GM18526 (cell line): ENCODE measurements around the gene TNFRSF19.

Experiments used
- POLR2A ChIP-seq: IDR thresholded peaks from 3 replicates; pipeline ENCODE4 v1.6.1; 2011; ENCODE audit not compliant: insufficient read length; ENCODE audit errors: extremely low read depth

Gene TNFRSF19

DNA sequence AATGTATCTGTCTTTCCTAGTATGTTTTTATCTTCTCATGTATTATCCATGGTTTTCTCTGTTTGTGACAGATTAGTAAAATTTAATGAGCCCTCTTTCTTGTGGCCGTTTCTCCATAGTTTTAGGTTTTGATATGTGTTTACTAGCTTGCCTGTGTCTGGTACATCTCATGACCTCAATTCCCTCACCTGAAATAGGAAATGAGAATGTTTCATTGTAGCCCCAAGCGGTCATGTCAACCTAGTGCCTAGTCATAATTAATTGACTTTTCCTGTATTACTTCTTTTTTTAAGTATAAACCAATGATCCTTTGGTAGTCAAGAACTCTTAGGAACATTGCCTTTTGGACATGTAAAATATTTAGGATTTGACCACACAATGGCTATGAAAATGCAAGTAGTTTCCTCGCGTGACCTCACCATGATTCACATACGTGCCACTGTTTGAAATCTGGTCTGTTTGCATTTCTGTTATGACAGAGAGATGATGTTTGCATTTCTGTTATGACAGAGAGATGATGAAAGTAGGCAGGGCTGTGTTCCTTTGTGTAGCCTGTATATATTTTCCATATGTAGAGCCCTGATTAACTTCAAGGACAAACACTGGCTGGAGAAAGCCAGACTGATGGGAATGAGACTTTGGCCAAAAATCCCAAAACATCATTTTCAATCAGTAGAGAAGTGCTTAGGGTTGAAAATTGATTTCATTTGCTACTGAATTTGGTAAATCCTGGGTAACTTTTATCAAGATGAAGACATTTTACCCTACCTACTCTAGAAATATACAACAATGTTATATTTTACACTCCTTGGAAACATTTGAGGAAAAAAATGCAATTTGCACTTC, 104.8 kb downstream of the TNFRSF19 start:
- TF ChIP-seq POLR2A, result no peak

DNA sequence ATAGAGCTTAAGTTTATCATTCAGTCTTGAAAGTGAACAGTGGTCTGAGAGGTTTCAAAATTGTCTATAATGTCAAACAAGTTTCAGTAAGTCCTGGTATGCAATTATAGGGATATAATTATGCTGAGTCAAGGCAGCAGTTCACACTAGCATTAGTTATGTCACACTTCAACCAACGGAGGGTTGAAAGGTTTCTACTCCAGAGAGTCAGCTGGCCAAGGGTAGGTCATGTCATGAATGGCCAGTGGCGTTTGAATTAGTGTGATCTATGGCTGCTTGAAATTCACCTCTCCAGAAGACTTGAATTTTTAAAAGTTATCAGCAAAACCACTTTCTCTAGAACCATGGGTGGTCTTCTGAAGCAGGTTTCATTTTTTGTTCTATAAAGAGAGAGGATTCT, 108.6 kb downstream of the TNFRSF19 start:
- TF ChIP-seq POLR2A, result no peak

GRCh38 chr13:23679220-23679619, 109.0 kb downstream of the TNFRSF19 start:
- no peak for TF ChIP-seq POLR2A

- TF ChIP-seq POLR2A, result no peak
These were observed 110.8 kb downstream of the TNFRSF19 start for GRCh38 chr13:23680845-23681669.

- TF ChIP-seq POLR2A, result no peak
These were observed 112.9 kb downstream of the TNFRSF19 start for GRCh38 chr13:23683084-23683483.

DNA sequence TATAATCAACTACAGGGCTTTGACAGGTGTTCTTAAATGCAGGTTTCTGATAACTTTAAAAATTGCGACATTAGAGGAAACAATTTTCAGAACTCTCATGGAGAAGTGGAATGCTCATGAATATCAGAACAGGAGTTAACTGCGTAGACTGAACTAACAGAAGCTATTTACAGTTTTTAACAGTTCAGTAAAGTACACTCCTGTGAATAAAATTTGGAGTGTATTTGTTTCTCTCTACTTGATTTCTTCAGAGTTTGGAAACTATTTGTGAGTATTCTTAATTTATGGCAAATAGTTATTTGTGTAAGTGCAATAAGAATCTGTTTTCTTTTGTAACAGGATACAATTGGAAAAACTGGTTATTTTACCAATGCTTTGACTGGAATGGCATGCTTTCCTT, 114.4 kb downstream of the TNFRSF19 start:
- TF ChIP-seq POLR2A, result no peak

DNA sequence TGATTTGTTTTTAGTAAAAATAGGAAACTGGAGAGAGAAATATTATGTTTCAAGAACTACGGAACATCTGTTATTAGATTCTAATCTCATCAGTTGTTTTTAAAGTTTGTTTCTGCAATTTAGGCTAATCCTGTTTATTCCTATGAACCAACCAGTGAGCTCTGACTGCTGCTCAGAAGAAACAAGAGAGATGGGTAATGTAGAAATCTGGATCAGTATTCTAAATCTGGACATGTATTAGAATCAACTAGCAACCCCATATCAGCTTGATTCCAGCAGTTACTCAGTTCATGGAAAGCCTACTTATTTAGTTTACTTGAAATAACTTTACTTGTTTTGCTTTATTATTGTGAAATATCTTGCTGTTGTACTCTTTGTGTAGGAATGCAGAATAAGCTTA, 115.2 kb downstream of the TNFRSF19 start:
- no peak for TF ChIP-seq POLR2A

DNA sequence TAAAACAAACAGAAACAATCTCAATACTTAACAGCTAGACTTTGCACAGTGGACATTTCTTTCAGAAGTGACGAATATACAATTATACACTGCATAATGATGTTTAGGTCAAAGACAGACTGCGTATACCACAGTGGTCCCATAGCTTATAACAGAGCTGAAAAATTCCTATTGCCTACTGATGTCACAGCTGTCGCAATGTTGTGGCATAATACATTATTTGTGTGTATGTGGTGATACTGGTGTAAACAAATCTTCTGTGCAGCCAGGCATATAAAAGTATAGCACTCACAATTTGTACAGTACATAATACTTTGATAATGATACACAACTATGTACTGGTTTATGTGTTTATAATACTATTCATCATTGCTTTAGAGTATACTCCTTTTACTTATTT, 116.7 kb downstream of the TNFRSF19 start:
- TF ChIP-seq POLR2A, result no peak

- TF ChIP-seq POLR2A, result no peak
These were observed 117.4 kb downstream of the TNFRSF19 start for GRCh38 chr13:23687614-23688013.

- no peak for TF ChIP-seq POLR2A
These were observed 118.1 kb downstream of the TNFRSF19 start for GRCh38 chr13:23688336-23688735.

DNA sequence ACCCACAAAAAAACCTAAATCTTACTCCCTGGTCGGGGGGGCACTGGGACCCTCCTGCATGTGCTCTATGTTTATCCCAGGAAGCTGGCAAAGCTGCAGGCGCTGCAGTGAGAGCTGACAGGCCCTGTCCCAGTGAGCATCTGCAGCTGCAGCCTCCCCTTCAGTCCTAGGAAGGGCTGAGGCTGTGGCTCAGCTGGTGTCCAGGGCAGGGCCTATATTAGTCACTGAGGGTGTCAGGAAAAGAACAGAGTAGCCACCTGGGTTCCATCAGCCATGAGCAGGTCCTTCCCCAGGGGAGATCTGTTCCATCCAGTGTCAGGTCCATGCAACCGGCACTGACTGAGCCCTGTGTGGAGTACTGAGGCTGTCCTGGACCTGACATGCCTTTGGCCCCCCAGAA, 120.5 kb downstream of the TNFRSF19 start:
- no peak for TF ChIP-seq POLR2A

- no peak for TF ChIP-seq POLR2A
These were observed 122.6 kb downstream of the TNFRSF19 start for GRCh38 chr13:23692816-23693215.

- TF ChIP-seq POLR2A, result no peak
These were observed 125.0 kb downstream of the TNFRSF19 start for GRCh38 chr13:23695196-23695595.

- TF ChIP-seq POLR2A, result peak; percentile 20
These were observed 125.7 kb downstream of the TNFRSF19 start for GRCh38 chr13:23695711-23696464.

DNA sequence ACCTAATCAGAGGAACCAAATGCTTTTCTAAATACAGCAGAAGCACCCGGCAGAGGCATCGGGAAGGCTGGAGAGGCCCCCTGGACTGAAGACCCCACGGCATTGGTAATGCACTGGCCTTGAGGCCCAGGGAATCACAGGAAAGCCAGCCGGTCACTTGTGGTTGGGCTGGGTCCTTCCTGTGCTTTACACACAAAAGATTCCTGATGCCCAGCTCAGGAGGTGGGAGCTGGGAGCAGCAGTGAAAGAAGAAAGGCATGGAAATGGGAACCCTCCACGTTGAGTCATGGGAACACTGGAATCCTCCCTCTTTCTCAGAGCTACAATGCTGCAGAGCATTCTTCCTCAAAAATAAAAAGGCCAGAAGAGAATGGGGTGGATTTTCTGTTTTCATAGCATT, 126.4 kb downstream of the TNFRSF19 start:
- no peak for TF ChIP-seq POLR2A
